Measurements from ENCODE around the gene KCNT2.

GRCh38 chr1:196550731-196551130 is 57.5 kb downstream of the KCNT2 start:
- no peak for TF ChIP-seq CTCF (IDR thresholded peaks at IDR 0.05; ENCODE audit: low read length)
- no peak for TF ChIP-seq EZH2 (optimal IDR thresholded peaks at IDR 0.05; ENCODE audit: low read depth, low read length)
